Stomach (tissue), 9 donors: ENCODE data around the gene APRT. TPM values are rescaled to one million over a fixed set of nuclear protein-coding genes. Genes with fewer than 3 reads are reported as not detected.
"Not testable (repeated sequence)": the region's sequence is repeated elsewhere in the genome, so short reads cannot be mapped to it uniquely, and the experiment has no call there.

Experiments used
- DNase-seq, 2 donors: peaks; one replicate each; pipeline versions ENCODE4 v3.0.0 to v3.0.0-alpha.2; 2013 to 2019
- H3K27ac ChIP-seq, 5 donors: fragments of 200-600 bp in 4 of 5; sonication (generic) in 4 of 5; one replicate each; pipeline ENCODE4 v1.5.1; 2013 to 2019; ENCODE audit warnings: mild to moderate bottlenecking in 1 of 5, moderate library complexity in 1 of 5
- H3K27me3 ChIP-seq, 3 donors: fragments of 200-600 bp; sonication (generic); one replicate each; pipeline ENCODE4 v1.5.1; 2017 to 2019; ENCODE audit warnings: mixed run types in 1 of 3
- H3K36me3 ChIP-seq, 4 donors: fragments of 200-600 bp; sonication (generic); 1 replicate in 3 of 4; 2 replicates in 1 of 4; pipeline ENCODE4 v1.5.1; 2016 to 2019
- H3K4me1 ChIP-seq, 4 donors: fragments of 200-600 bp; sonication (generic); one replicate each; pipeline ENCODE4 v1.5.1; 2016 to 2019
- H3K4me3 ChIP-seq, 4 donors: fragments of 200-600 bp; sonication (generic) in 3 of 4; one replicate each; pipeline ENCODE4 v1.5.1; 2016 to 2019; ENCODE audit warnings: mild to moderate bottlenecking in 1 of 4
- H3K9me3 ChIP-seq, 4 donors: fragments of 200-600 bp; sonication (generic); one replicate each; pipeline ENCODE4 v1.5.1; 2016 to 2019
- CTCF ChIP-seq, 7 experiments: fragments of 450-650 bp in 4 of 7; fragments of 200-600 bp in 3 of 7; sonication (generic) in 3 of 7; IDR thresholded peaks; one replicate each; pipeline ENCODE4 v1.5.1; 2016 to 2019; ENCODE audit warnings: antibody characterized with exemption in 7 of 7, control low read depth in 2 of 7, mild to moderate bottlenecking in 1 of 7
- EP300 ChIP-seq: sonication (generic); formaldehyde crosslinking; IDR thresholded peaks from one replicate; pipeline ENCODE4 v1.6.1; 2017; ENCODE audit warnings: antibody characterized with exemption
- POLR2A ChIP-seq, 4 donors: fragments of 450-650 bp; IDR thresholded peaks; one replicate each; pipeline ENCODE4 v1.6.1; 2016; ENCODE audit warnings: antibody characterized with exemption in 4 of 4, control low read depth in 2 of 4, mild to moderate bottlenecking in 1 of 4, moderate library complexity in 1 of 4
- POLR2AphosphoS5 ChIP-seq, 3 donors: sonication (generic); formaldehyde crosslinking; IDR thresholded peaks; one replicate each; pipeline ENCODE4 v1.6.1; 2016; ENCODE audit warnings: antibody characterized with exemption in 3 of 3
- WGBS, 5 donors: extraction: QIAGEN DNeasy Blood & Tissue Kit in 3 of 5; methylation state at CpG; one replicate each; pipeline versions ENCODE4 v1.1.5 to v1.1.7; 2013 to 2018; 5-methylcytosine and 5-hydroxymethylcytosine counted together
- intact Hi-C: fragments of 100-400 bp; cut with DNase I; formaldehyde crosslinking; loops from one replicate; pipeline ENCODE4 v1.15.1; 2023; ENCODE audit warnings: low total_unique reads
- polyA plus RNA-seq, 3 donors: library from polyadenylated mRNA; stranded (reverse); fragments of 200-250 nt; gene quantifications; one replicate each; pipeline ENCODE4 v1.2.3, GENCODE V29; 2013
- total RNA-seq, 5 donors: library from RNA; depleted of rRNA; stranded (reverse); fragments of >200 nt; gene quantifications; one replicate each; pipeline versions ENCODE4 v1.1.0 to v1.2.3, GENCODE V29; 2014 to 2016
- donor health status: healthy with polysubstance abuse.
- donor health status: Bipolar disorder and iron deficiency.
- donor health status: healthy.

APRT gene
- total and polyA plus RNA-seq, 8 donors, result 18.1 to 340 (median 232) TPM

GRCh38 chr16:88792668-88793250 lies 19.0 kb downstream of the APRT start:
- WGBS, 5 donors, result 72 to 81% (median 76%) methylated on average over 8 to 12 of the region's 12 CpGs
- no peak overlapping the region for H3K4me3 ChIP-seq
- no peaks in the 10 kb centered on the region for H3K9me3 ChIP-seq
- H3K27ac ChIP-seq, result no peak overlapping the region
- intact Hi-C loops, result no loop called here
- TF ChIP-seq POLR2AphosphoS5 (IDR thresholded peaks at IDR 0.05) (no peak), CTCF (IDR thresholded peaks at IDR 0.05) (no peak), POLR2A (IDR thresholded peaks at IDR 0.05) (no peak), EP300 (no peak)
- peaks cover 0 to 51% (median 25%) of the 10 kb centered on the region in 3 donors for H3K27me3 ChIP-seq
- H3K36me3 ChIP-seq, result no peaks in the 10 kb centered on the region
- no peak for DNase-seq
- H3K4me1 ChIP-seq, result peaks cover 0 to 47% (median 8%) of the 10 kb centered on the region in 4 donors

DNA sequence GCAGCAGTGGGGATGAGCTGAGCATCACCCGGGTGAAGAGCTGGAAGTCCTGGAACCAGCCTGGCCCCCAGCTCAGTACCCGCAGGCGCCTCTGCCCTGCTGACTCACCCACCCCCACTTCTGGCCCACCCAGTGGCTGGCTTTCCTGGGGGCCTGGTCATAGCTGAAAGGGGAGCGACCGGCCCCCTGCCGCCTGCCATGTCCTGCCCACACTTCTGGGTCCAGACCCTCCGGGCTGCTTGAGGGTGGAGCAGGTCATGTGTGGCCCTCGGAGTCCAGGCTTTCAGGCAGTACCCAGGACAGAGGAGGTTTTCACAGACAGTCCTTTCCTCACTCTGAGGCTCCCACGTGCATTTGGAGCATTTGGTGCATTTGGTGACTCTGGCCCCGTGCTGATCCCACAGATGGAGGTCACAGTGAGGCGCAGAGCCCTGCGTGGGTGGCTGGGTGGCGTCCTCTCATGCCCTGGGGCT lies 19.6 kb downstream of the APRT start:
- Histone ChIP-seq H3K27me3 (peaks cover 0 to 51% (median 25%) of the 10 kb centered on the region in 3 donors), H3K27ac (no peak overlapping the region), H3K9me3 (no peaks in the 10 kb centered on the region), H3K4me3 (no peak overlapping the region), H3K4me1 (peaks cover 0 to 47% (median 8%) of the 10 kb centered on the region in 4 donors), H3K36me3 (no peaks in the 10 kb centered on the region)
- no peak for TF ChIP-seq POLR2A (IDR thresholded peaks at IDR 0.05)
- TF ChIP-seq CTCF (IDR thresholded peaks at IDR 0.05), result no peak
- intact Hi-C loops, result no loop called here
- DNase-seq, result no peak
- WGBS, 5 donors, result 63 to 78% (median 70%) methylated on average over 6 to 13 of the region's 13 CpGs

DNA sequence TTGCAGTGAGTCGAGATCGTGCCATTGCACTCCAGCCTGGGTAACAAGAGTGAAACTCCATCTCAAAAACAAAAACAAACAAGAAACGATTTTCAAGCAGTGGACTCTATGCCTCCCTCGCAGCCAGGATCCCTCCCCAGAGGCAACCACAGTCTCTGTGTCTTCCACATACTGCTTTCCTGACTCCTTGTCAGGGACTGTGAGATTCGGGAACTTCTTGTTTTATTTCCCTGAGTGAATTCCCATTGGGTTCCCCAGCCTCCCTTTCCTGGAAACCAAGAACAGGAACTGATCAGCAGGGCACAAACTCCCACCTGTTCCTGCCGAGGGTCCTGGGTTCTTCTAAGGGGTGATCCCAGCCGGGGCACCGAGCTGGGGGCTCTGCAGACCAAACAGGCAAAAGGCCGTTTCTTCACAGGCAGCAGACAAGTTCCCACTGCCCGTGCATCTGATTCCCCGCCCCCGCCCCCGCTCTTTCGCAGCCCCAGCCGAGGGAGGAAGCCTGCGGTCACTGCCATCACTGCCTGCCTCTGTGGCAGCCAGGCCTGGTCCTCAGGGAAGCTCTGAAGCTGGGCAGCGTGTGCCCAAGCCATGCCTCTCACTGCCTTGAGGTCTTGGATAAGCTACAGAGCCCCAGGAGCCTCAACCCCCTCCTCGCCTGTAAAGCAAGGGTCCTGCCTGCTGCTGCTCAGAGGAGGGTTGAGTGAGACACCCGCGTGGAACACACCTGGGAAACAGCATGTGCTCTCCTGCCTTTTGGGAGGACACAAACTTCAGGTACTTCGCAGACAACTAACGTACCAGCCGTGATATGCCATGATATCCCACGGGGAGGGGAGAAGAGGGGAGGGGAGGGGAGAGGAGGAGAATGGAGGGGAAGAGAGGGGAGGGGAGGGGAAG lies 21.2 kb downstream of the APRT start:
- H3K27ac ChIP-seq, result peak overlapping the region; percentile 9 to 60 (median 43)
- no peak overlapping the region for H3K4me3 ChIP-seq
- peaks cover 0 to 41% (median 25%) of the 10 kb centered on the region in 3 donors for H3K27me3 ChIP-seq
- intact Hi-C loops, result no loop called here
- peaks cover 2 to 50% (median 11%) of the 10 kb centered on the region in 4 donors for H3K4me1 ChIP-seq
- TF ChIP-seq CTCF (IDR thresholded peaks at IDR 0.05) (no peak), POLR2AphosphoS5 (IDR thresholded peaks at IDR 0.05) (no peak), POLR2A (IDR thresholded peaks at IDR 0.05) (no peak), EP300 (no peak)
- 26 to 34% (median 27%) methylated on average over 11 to 24 of the region's 24 CpGs for WGBS, 5 donors
- H3K36me3 ChIP-seq, result no peaks in the 10 kb centered on the region
- H3K9me3 ChIP-seq, result no peaks in the 10 kb centered on the region
- peak; percentile 58 to 64 for DNase-seq

DNA sequence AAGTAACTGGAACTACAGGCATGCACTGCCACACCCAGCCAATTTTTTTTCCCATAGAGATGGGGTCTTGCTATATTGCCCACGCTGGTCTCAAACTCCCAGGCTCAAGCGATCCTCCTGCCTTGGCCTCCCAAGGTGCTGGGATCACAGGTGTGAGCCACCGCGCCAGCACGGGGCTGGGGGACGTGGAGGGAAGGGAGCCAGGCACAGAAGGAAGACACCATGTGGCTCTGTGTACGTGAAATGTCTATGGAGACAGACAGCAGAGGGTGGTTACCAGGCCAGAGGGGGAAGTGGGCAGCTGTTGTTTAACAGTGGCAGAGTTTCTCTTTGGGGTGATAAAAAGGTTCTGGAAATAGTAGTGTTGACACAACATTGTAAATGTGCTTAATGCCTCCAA lies 22.1 kb downstream of the APRT start:
- H3K36me3 ChIP-seq, result no peaks in the 10 kb centered on the region
- no peak overlapping the region for H3K4me3 ChIP-seq
- no peaks in the 10 kb centered on the region for H3K9me3 ChIP-seq
- DNase-seq, result peak in 1 of 2 donors; percentile 56
- H3K27ac ChIP-seq, result no peak overlapping the region
- H3K4me1 ChIP-seq, result peaks cover 3 to 51% (median 14%) of the 10 kb centered on the region in 4 donors
- peaks cover 0 to 41% (median 25%) of the 10 kb centered on the region in 3 donors for H3K27me3 ChIP-seq
- TF ChIP-seq POLR2A (IDR thresholded peaks at IDR 0.05), result no peak
- TF ChIP-seq CTCF (IDR thresholded peaks at IDR 0.05), result no peak
- TF ChIP-seq EP300, result no peak
- TF ChIP-seq POLR2AphosphoS5 (IDR thresholded peaks at IDR 0.05), result no peak
- 73 to 90% (median 79%) methylated on average over 7 of the region's 7 CpGs for WGBS, 5 donors
- intact Hi-C loops, result loop anchor here (5.0 kb wide), 1 partner anchor 47 kb away; no protein-coding TSS in a partner anchor

- H3K4me1 ChIP-seq, result peaks cover 8 to 49% (median 20%) of the 10 kb centered on the region in 4 donors
- H3K27me3 ChIP-seq, result peaks cover 0 to 36% (median 22%) of the 10 kb centered on the region in 3 donors
- H3K36me3 ChIP-seq, H3K4me3 ChIP-seq, DNase-seq, H3K27ac ChIP-seq, H3K9me3 ChIP-seq: not testable (repeated sequence)
- whole genome bisulfite sequencing, 5 donors, result 93 to 96% (median 95%) methylated on average over 5 to 8 of the region's 8 CpGs
- intact Hi-C loops, result loop anchor here (5.0 kb wide), 1 partner anchor 46 kb away; no protein-coding TSS in a partner anchor
Observed at GRCh38 chr16:88788749-88789148, 23.0 kb downstream of the APRT start.
